Astrocyte (in vitro differentiated cells and primary cell): ENCODE measurements around the gene XPNPEP1.

Source experiments
- EZH2 ChIP-seq: IDR thresholded peaks from 2 replicates; pipeline ENCODE4 v1.6.1; 2012; ENCODE audit warnings: mild to moderate bottlenecking, low read length, inconsistent platforms; ENCODE audit not compliant: insufficient read depth
- TF ChIP-seq, protein P1 (sequence below): IDR thresholded peaks from 2 replicates; pipeline ENCODE4 v1.5.1; 2011; ENCODE audit warnings: low read depth, mild to moderate bottlenecking, inconsistent platforms, low read length, moderate library complexity; ENCODE audit not compliant: insufficient read depth

GRCh38 chr10:109920016-109920415 lies 3.3 kb downstream of the XPNPEP1 start:
- TF ChIP-seq EZH2: no peak
- TF ChIP-seq, protein P1, sequence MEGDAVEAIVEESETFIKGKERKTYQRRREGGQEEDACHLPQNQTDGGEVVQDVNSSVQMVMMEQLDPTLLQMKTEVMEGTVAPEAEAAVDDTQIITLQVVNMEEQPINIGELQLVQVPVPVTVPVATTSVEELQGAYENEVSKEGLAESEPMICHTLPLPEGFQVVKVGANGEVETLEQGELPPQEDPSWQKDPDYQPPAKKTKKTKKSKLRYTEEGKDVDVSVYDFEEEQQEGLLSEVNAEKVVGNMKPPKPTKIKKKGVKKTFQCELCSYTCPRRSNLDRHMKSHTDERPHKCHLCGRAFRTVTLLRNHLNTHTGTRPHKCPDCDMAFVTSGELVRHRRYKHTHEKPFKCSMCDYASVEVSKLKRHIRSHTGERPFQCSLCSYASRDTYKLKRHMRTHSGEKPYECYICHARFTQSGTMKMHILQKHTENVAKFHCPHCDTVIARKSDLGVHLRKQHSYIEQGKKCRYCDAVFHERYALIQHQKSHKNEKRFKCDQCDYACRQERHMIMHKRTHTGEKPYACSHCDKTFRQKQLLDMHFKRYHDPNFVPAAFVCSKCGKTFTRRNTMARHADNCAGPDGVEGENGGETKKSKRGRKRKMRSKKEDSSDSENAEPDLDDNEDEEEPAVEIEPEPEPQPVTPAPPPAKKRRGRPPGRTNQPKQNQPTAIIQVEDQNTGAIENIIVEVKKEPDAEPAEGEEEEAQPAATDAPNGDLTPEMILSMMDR: no peak
